Measurements from ENCODE around the gene P2RX1.

GRCh38 chr17:3915581-3915994 lies 677 bp downstream of the P2RX1 start:
- TF ChIP-seq CTCF (conservative IDR thresholded peaks at IDR 0.05; ENCODE audit: low read depth in 2 of 2) (no peak), REST (IDR thresholded peaks at IDR 0.05; ENCODE audit: unreplicated experiment) (no peak), POLR2AphosphoS5 (IDR thresholded peaks at IDR 0.05; ENCODE audit: low read depth) (no peak), CREB1 (CRISPR knock-in tag; IDR thresholded peaks at IDR 0.05; ENCODE audit: low read depth) (no peak), EZH2 (IDR thresholded peaks at IDR 0.05; ENCODE audit: low read depth, unreplicated experiment) (no peak), EZH2phosphoT487 (IDR thresholded peaks at IDR 0.05; ENCODE audit: unreplicated experiment) (no peak), ETS1 (IDR thresholded peaks at IDR 0.05) (no peak)
